ENCODE measurements around the gene ZNF740. TPM values are rescaled to one million over a fixed set of nuclear protein-coding genes. Genes with fewer than 3 reads are reported as not detected.
A peak's percentile ranks its signal among the peaks of the same experiment; 100 is the strongest.

The ZNF740 gene
- total and polyA plus RNA-seq, 10 of the 15 experiments (the other 5 are each of a cell fraction or from before 2014, with no cell fraction given), result 1.4 to 33.6 (median 11.3) TPM

DNA sequence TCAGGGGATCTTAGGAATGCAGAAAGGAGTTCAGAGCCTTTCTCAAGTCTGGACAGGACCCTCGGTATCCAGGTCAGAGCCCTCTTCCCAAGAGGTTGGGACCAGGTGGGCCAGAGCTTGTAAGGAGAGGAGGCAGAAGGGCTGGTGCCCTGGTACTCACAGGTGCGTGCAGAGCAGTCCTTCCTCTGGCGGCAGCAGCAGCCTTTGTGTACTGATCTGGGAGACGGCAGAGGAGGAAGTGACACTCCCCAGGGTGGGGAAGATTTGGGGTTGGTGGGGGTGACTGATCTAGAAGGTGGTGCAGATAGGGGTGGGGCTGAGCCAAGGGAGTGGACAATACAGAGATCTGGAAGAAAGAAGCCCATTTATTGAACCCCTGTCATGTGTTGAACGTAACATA is 26.5 kb downstream of the ZNF740 start, which contains the start of gene ITGB7 (continued):
- TF ChIP-seq, protein P1, sequence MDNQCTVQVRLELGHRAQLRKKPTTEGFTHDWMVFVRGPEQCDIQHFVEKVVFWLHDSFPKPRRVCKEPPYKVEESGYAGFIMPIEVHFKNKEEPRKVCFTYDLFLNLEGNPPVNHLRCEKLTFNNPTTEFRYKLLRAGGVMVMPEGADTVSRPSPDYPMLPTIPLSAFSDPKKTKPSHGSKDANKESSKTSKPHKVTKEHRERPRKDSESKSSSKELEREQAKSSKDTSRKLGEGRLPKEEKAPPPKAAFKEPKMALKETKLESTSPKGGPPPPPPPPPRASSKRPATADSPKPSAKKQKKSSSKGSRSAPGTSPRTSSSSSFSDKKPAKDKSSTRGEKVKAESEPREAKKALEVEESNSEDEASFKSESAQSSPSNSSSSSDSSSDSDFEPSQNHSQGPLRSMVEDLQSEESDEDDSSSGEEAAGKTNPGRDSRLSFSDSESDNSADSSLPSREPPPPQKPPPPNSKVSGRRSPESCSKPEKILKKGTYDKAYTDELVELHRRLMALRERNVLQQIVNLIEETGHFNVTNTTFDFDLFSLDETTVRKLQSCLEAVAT (IDR thresholded peaks at IDR 0.05), result peak; percentile 48
- peak; percentile 55 for TF ChIP-seq RB1 (IDR thresholded peaks at IDR 0.05; ENCODE audit: borderline replicate concordance)
- no peak for TF ChIP-seq RCOR1 (conservative IDR thresholded peaks at IDR 0.05; ENCODE audit: low read depth, low read length)
- no peak for TF ChIP-seq ZNF622 (IDR thresholded peaks at IDR 0.05)
- TF ChIP-seq IKZF2 (IDR thresholded peaks at IDR 0.05), result peak; percentile 64 to 77
- TF ChIP-seq MXI1 (IDR thresholded peaks at IDR 0.05; ENCODE audit: low read depth, low read length), result no peak
- TF ChIP-seq, protein P2, sequence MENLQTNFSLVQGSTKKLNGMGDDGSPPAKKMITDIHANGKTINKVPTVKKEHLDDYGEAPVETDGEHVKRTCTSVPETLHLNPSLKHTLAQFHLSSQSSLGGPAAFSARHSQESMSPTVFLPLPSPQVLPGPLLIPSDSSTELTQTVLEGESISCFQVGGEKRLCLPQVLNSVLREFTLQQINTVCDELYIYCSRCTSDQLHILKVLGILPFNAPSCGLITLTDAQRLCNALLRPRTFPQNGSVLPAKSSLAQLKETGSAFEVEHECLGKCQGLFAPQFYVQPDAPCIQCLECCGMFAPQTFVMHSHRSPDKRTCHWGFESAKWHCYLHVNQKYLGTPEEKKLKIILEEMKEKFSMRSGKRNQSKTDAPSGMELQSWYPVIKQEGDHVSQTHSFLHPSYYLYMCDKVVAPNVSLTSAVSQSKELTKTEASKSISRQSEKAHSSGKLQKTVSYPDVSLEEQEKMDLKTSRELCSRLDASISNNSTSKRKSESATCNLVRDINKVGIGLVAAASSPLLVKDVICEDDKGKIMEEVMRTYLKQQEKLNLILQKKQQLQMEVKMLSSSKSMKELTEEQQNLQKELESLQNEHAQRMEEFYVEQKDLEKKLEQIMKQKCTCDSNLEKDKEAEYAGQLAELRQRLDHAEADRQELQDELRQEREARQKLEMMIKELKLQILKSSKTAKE (IDR thresholded peaks at IDR 0.05; ENCODE audit: low read depth, poor library complexity, severe bottlenecking), result no peak
- no peak for TF ChIP-seq SMC3 (IDR thresholded peaks at IDR 0.05; ENCODE audit: borderline replicate concordance, low read length)
- no peak for TF ChIP-seq HCFC1 (IDR thresholded peaks at IDR 0.05; ENCODE audit: low read length)
- peak; percentile 58; the same call in 1 of the 2 replicates for TF ChIP-seq TCF3 (IDR thresholded peaks at IDR 0.05; ENCODE audit: borderline replicate concordance, insufficient read depth, low read depth, low read length)
- no peak for TF ChIP-seq FOXK2 (IDR thresholded peaks at IDR 0.05)
- peak; percentile 86; the same call in 1 of the 2 replicates for TF ChIP-seq SPI1 (IDR thresholded peaks at IDR 0.05; ENCODE audit: borderline replicate concordance, insufficient read depth, low read depth, low read length)
- TF ChIP-seq, protein P3, sequence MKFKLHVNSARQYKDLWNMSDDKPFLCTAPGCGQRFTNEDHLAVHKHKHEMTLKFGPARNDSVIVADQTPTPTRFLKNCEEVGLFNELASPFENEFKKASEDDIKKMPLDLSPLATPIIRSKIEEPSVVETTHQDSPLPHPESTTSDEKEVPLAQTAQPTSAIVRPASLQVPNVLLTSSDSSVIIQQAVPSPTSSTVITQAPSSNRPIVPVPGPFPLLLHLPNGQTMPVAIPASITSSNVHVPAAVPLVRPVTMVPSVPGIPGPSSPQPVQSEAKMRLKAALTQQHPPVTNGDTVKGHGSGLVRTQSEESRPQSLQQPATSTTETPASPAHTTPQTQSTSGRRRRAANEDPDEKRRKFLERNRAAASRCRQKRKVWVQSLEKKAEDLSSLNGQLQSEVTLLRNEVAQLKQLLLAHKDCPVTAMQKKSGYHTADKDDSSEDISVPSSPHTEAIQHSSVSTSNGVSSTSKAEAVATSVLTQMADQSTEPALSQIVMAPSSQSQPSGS (IDR thresholded peaks at IDR 0.05; ENCODE audit: low read length), result no peak; the same call in 1 of the 2 replicates
- no peak for TF ChIP-seq E4F1 (IDR thresholded peaks at IDR 0.05; ENCODE audit: borderline replicate concordance, partially characterized antibody)
- peak; percentile 86 for TF ChIP-seq POU2F2 (IDR thresholded peaks at IDR 0.05; ENCODE audit: borderline replicate concordance, low read depth, low read length)

Data from GM12878 (cell line).